ENCODE data around the gene CDK14.

Gene CDK14

DNA sequence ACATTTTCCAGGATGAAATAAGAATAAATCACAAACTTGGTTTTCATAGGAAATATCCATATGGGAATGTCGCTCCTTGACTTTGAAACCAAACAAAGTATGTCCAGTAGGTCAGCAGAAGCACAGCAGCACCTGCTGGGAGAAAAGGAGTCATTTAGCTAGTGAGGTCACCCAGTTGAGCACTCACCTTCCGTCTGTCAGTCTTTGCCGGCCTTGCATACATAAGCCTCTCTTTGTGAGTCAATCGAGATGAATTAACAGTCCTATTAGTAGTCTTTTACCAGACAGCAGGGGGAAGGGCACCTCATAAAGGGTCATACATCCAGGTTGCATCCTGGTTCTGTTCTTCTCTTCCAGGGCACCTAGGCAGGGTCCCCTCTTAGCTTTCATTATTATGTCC is 435.6 kb downstream of the CDK14 start:
- no peak for DNase-seq

DNA sequence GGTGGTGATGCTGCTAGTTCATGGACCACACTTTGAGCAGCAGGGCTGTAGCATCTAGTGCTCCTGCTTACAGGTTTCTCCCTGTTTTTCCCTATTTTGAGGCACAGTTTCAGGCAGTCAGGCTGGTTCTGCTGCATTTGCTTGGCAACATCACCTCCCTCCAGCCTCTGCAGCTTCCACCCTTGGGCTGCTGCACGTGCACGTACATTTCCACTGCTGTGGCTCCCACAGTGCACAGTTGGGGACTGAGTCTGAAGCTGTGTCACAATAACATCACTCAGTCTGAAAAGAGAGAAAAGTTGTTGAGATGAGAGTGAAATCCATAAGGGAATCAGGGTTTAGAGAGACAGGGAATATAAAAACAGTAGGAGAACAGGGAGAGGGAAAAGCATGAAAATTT is 437.5 kb downstream of the CDK14 start:
- DNase-seq, result no peak

GRCh38 chr7:91034459-91035368 is 438.6 kb downstream of the CDK14 start:
- DNase-seq, result peak; percentile 28

- DNase-seq, result no peak
These were observed 442.9 kb downstream of the CDK14 start for GRCh38 chr7:91039033-91039432.

GRCh38 chr7:91041141-91041540 is 445.0 kb downstream of the CDK14 start:
- DNase-seq, result no peak

DNA sequence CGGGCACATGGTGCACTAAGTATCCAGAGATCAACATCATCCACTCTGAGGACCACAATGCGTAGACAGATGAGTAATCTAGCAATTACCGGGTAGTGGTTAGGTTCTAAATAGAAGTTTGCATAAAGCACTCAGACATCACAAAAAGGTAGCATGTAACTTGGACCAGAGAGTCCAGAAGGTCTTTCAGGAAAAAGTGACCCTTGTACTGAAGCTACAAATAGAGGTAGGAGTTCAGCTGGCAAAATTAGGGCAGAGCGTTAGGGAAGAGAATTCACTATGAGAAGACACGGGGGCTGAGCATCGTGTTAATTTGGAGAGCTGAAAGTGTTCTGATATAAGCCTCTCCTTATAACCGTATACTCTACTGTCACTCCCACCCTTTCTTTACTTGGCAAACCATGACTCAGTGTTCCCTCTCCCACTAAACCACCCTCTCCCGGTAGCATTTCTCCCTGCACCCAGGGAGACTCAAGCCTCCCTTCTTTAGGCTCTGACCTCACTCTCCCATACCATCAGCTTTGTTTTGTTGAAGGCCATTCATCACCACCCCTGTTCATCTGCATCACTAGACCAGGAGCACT is 445.9 kb downstream of the CDK14 start:
- DNase-seq, result no peak

GRCh38 chr7:91043186-91043585 is 447.1 kb downstream of the CDK14 start:
- no peak for DNase-seq

- DNase-seq, result no peak
These were observed 448.0 kb downstream of the CDK14 start for GRCh38 chr7:91043924-91044645.

- DNase-seq, result no peak
These were observed 449.5 kb downstream of the CDK14 start for GRCh38 chr7:91045606-91046005.

GRCh38 chr7:91046322-91047089 is 450.4 kb downstream of the CDK14 start:
- peak; percentile 1 for DNase-seq

GRCh38 chr7:91047636-91048035 is 451.5 kb downstream of the CDK14 start:
- DNase-seq, result no peak

GRCh38 chr7:91050677-91051076 is 454.6 kb downstream of the CDK14 start:
- DNase-seq, result no peak

GRCh38 chr7:91051966-91052365 is 455.8 kb downstream of the CDK14 start:
- no peak for DNase-seq

- no peak for DNase-seq
These were observed 458.3 kb downstream of the CDK14 start for GRCh38 chr7:91054374-91054773.

GRCh38 chr7:91055219-91055618 is 459.1 kb downstream of the CDK14 start:
- DNase-seq, result no peak

- no peak for DNase-seq
These were observed 466.6 kb downstream of the CDK14 start for GRCh38 chr7:91062713-91063112.

- no peak for DNase-seq
These were observed 467.9 kb downstream of the CDK14 start for GRCh38 chr7:91064052-91064451.

DNA sequence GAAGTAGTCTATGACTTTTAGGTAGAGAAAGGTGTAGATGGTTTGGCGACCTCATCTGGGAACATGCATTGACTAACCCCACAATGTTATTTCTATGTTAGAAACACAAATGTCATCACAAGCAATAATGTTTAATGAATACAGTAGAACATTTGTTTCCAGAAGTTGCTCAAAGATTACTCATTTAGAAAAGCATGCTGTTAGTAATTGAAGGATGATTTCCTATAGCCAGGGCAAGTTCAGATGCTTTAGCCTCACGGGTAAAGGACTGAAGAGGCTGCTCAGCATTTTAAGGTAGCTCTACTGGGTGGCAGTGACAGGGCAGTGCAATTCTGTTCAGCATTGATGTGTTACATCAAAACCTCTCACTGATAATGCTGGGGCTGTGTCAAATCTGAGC is 468.8 kb downstream of the CDK14 start:
- no peak for DNase-seq

GRCh38 chr7:91066627-91067026 is 470.5 kb downstream of the CDK14 start:
- no peak for DNase-seq

GRCh38 chr7:91067242-91067641 is 471.1 kb downstream of the CDK14 start:
- DNase-seq, result no peak

- no peak for DNase-seq
These were observed 472.1 kb downstream of the CDK14 start for GRCh38 chr7:91068136-91068795.

GRCh38 chr7:91069146-91069545 is 473.0 kb downstream of the CDK14 start:
- DNase-seq, result no peak
